Cardiac septum (tissue), 1 donor: Measurements from ENCODE around the gene PAGE2. TPM values are rescaled to one million over a fixed set of nuclear protein-coding genes. Genes with fewer than 3 reads are reported as not detected.
"Not testable (repeated sequence)": the region's sequence is repeated elsewhere in the genome, so short reads cannot be mapped to it uniquely, and the experiment has no call there.

Source experiments
- DNase-seq: peaks from one replicate; pipeline ENCODE4 v3.0.0-alpha.2; 2020; ENCODE audit warnings: low spot score
- intact Hi-C: fragments of 100-400 bp; cut with DNase I; formaldehyde crosslinking; loops from one replicate; pipeline ENCODE4 v1.14.0; 2022
- total RNA-seq: library from RNA; stranded (reverse); fragmentation: NEBNext Ultra II Directional; extraction: Animal tissue kit (Norgen Biotek cat#: 25700); gene quantifications from one replicate; pipeline ENCODE4 v1.2.1, GENCODE V29; 2021
- donor health status: DM: no; HTN: no; CAD: no.

The PAGE2 gene
- total RNA-seq, 1 donor from 2014 or later = not detected

DNA sequence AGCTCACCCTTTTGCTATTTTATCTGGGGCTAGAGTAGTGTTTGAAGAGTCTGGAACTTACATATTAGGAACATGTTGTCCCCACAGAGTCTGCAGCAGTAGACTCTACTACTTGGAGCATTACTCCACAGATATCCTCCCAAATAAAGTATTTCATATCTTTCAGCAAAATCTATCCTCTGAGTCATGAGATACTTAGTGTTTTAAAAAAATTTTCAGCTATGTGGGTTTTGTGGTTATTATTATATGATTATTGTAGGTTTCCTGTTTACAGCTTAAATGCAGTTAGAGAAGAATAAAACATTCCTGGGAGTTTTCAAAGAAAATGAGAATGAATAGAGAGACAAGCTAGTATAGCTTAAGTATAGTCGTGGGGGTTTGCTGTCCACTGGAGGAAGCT lies 30.9 kb downstream of the PAGE2 start:
- no peak for DNase-seq
- intact Hi-C loops = no loop called here

DNA sequence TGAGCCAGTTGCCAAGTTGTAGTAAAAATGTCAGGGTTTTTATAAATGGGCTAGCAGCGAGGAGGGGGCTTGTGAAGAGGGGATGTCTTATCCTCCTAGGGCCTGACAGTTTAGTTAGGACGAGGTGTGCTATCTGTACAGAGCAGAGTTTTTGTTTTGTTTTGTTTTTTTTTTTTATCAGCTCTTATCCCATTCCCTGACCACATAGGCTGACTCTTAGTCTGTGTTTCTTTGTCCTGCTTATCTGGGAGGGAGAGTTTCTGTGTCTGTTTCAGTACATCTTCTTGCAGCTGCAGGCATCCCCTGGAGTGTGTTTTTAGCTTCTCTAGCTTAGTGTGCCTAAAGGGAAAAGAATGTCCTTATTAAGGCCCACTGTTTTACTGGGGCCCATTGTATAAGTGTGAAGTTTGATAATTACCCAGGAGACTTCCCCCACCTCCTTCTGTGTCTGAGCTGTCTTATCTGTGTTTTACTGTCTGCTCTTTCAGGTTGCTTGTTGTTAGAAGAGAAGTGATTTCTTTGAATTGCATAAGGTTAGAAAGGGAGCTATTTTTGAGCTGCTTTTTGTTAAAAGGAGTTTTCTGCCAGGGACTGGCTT lies 32.0 kb downstream of the PAGE2 start:
- intact Hi-C loops = no loop called here

DNA sequence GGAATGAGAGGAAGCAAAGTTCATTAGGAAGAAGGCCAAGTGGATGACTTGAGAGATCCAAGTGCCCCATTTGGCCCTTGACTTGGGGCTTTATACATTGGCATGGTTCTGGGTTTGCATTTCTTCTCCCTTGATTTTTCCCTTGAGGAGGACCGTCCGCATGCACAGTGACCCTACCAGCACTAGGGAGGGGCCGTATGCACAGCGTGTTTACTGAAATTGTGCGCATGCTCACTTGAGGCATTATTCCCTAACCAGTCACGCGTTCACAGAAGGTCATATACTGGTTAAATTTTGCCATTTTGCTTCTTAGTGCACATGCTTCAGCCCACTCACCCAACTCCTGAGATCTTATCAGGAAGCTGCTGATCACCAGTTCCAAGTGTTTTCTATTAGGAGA lies 35.1 kb downstream of the PAGE2 start:
- intact Hi-C loops = no loop called here
- DNase-seq = no peak

More for the DNA sequence above, 32.0 kb downstream of the PAGE2 start:
- DNase-seq = no peak

DNA sequence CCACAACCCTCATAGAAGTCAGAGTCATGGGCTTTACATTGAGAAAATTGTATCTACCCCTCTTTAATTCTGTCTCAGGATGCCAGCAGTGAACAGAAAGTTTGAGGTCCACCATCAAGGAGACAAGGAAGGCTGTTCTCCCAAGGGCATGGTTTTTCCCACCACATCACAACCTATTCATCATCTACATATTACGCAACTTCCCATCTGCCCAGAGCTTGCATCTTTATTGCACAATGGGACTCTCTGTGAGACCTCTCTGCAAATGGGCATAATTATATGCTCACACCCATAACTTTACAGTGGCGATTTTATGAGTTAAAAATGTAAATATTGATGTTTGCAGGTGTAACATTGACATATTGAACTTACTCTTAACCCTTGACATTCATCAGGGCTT lies 38.9 kb downstream of the PAGE2 start:
- intact Hi-C loops = no loop called here
- DNase-seq = no peak

DNA sequence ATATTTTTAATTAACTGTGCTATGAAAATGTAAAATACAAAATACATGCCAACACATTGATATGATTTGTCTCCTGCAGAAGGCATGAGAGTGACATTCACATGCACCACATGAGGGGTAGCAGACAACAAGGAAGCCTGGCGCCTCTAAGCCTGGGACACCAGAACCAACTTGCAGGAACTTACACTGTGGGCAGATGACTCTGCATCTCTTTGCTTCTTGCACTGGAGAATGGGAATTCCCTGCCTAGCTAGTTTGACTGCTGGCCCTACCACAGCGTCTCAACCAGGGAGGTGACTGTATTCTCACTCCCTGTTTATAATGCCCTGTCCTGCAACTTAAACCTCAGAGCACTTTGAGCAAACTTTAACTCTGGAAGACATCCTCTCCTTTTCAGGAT lies 40.5 kb downstream of the PAGE2 start:
- intact Hi-C loops = no loop called here
- no peak for DNase-seq

DNA sequence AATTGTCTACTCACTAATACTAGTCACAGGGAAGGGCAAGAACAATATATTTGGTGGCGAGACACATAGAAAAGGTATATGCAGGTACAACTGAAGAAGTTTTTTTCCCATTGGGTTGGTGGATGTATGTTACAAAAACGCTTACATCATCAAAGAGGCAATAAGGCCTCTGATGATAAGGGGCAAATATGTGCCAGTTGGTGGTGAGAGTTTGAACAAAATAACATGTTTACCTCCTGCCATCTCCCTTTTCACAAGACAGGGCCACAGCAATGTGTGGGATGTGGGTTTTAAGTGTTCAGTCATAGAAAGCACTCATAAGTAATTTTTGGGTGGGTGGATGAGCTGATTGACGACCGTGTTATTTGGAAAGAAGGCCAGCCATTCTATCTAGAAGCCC lies 41.7 kb downstream of the PAGE2 start:
- intact Hi-C loops = loop anchor here (10.0 kb wide), 1 partner anchor 214 kb away; no protein-coding TSS in a partner anchor
- DNase-seq = no peak

DNA sequence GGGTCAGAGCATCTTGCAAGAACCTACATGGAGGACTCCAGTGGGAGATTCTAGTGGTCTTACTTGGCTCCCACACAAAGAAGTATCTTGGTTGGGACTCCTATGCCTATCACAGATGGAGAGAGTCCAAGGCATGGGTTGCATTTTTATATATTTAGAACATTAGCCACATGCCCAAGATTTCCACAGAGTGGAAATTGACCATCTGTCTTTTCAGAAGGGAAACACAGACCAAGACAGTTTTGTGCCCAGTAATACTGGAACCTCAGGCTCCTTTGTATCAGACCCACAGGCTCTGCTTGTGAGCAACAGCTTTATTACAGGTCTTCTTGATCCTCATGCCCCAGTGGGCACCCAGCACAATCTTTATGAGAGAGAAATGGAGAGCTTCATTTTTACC lies 43.6 kb downstream of the PAGE2 start:
- DNase-seq = no peak
- intact Hi-C loops = loop anchor here (10.0 kb wide), 1 partner anchor 212 kb away; no protein-coding TSS in a partner anchor

DNA sequence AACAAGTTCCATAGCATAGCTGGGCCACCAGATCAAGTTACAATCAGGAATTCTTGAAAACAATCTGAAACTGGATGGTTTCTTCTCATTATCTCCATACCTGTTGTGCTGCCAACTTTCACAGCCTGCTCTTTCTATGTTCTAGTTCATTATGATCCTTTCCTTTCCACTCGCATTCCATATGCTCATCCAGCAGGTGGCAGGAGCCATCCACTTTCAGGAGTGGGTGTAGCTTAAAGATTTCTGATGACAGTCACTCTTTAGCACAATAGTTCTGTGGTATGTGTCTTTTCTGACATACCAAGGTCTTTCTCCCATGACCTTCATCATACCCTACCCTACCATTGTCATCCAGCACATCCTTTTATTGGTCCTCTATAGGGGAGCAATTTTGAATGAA lies 46.4 kb downstream of the PAGE2 start:
- no peak for DNase-seq
- intact Hi-C loops = loop anchor here (10.0 kb wide), 1 partner anchor 210 kb away; no protein-coding TSS in a partner anchor

DNA sequence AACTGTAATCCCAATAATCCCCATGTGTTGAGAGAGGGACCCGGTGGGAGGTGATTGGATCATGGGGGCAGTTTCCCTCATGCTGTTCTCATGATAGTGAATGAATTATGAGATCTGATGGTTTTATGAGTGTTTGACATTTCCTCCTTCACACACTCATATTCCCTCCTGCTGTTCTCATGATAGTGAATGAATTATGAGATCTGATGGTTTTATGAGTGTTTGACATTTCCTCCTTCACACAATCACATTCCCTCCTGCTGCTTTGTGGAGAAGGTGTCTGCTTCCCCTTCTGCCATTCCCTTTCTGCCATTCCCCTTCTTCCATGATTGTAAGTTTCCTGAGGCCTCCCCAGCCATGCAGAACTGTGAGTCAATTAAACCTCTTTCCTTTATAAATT lies 52.0 kb downstream of the PAGE2 start:
- DNase-seq, intact Hi-C loops: not testable (repeated sequence)

Other genes with a start within 250 kb of the PAGE2 start
- gene TRO, start 168.2 kb upstream of the PAGE2 start, total RNA-seq = 4.6 TPM
- gene PFKFB1, start 94.8 kb upstream of the PAGE2 start, total RNA-seq = 0.35 TPM
- 8.4 TPM for gene APEX2, start 88.7 kb upstream of the PAGE2 start, total RNA-seq
- gene ALAS2, start 58.0 kb upstream of the PAGE2 start, total RNA-seq = 5.6 TPM
- gene PAGE2B, start 14.0 kb upstream of the PAGE2 start, total RNA-seq = not detected
- not detected for gene PAGE5, start 131.3 kb downstream of the PAGE2 start, total RNA-seq
- gene PAGE3, start 175.9 kb downstream of the PAGE2 start, total RNA-seq = not detected